ENCODE results near the gene DOCK2. TPM values are rescaled to one million over a fixed set of nuclear protein-coding genes. Genes with fewer than 3 reads are reported as not detected.

DOCK2 gene
- total RNA-seq, 1 experiment from 2014 or later, result 0.26 TPM

DNA sequence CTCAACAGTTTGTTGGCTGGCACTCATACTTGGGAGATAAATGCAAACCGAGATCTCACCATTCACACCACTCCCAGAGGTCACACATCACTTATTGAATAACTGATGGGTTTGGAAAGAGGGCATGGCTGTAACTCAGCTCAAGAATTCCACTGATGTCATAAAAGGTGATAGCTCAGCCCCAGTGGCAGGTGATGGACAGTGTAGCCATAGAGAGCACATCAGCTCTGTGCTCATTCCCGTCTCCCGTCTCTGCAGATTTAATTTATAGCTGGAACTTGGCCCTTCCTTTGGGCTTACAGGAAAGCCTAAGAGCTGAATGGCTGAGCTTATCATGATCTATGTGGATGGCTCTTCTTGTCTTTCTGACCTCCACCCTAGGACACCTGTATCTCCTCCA, 283.4 kb downstream of the DOCK2 start:
- Histone ChIP-seq H3K9me3 (ENCODE audit: low read length) (no peaks in the 10 kb centered on the region), H3K4me3 (ENCODE audit: low read length) (no peak overlapping the region), H3F3A (ENCODE audit: low read length, unreplicated experiment) (no peaks in the 10 kb centered on the region), H3K9me2 (replicated peaks; ENCODE audit: low read length) (no peaks in the 10 kb centered on the region), H3K4me1 (ENCODE audit: insufficient read depth, low read length) (peaks cover 28% of the 10 kb centered on the region), H3K36me3 (ENCODE audit: low read depth, low read length) (no peaks in the 10 kb centered on the region), H4K20me1 (ENCODE audit: low read length) (no peaks in the 10 kb centered on the region), H3K4me2 (ENCODE audit: low read length) (no peak overlapping the region), H3K9ac (ENCODE audit: low read length) (no peak overlapping the region), H2AFZ (ENCODE audit: low read length) (no peak overlapping the region), H3K79me2 (ENCODE audit: low read length) (no peaks in the 10 kb centered on the region), H3K27ac (ENCODE audit: low read length) (no peak overlapping the region), H3K27me3 (ENCODE audit: low read length) (no peaks in the 10 kb centered on the region)
- no peak for ATAC-seq
- ChIA-PET CTCF (no interaction called here), POLR2A (ENCODE audit: unreplicated experiment) (no interaction called here)
- no peak for DNase-seq
- no peak for TF ChIP-seq EZH2 (IDR thresholded peaks at IDR 0.05; ENCODE audit: low read length, unreplicated experiment)
- no peak for TF ChIP-seq EZH2phosphoT487 (IDR thresholded peaks at IDR 0.05; ENCODE audit: borderline replicate concordance, low read length)
- TF ChIP-seq, protein P1, sequence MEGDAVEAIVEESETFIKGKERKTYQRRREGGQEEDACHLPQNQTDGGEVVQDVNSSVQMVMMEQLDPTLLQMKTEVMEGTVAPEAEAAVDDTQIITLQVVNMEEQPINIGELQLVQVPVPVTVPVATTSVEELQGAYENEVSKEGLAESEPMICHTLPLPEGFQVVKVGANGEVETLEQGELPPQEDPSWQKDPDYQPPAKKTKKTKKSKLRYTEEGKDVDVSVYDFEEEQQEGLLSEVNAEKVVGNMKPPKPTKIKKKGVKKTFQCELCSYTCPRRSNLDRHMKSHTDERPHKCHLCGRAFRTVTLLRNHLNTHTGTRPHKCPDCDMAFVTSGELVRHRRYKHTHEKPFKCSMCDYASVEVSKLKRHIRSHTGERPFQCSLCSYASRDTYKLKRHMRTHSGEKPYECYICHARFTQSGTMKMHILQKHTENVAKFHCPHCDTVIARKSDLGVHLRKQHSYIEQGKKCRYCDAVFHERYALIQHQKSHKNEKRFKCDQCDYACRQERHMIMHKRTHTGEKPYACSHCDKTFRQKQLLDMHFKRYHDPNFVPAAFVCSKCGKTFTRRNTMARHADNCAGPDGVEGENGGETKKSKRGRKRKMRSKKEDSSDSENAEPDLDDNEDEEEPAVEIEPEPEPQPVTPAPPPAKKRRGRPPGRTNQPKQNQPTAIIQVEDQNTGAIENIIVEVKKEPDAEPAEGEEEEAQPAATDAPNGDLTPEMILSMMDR (conservative IDR thresholded peaks at IDR 0.05; ENCODE audit: low read depth, low read length), result no peak
- intact Hi-C loops (cut with micrococcal nuclease), result loop anchor here (10.0 kb wide), 1 partner anchor 294 kb away; no protein-coding TSS in a partner anchor
- BruUV-seq (replicated peaks), result no TSS peak

DNA sequence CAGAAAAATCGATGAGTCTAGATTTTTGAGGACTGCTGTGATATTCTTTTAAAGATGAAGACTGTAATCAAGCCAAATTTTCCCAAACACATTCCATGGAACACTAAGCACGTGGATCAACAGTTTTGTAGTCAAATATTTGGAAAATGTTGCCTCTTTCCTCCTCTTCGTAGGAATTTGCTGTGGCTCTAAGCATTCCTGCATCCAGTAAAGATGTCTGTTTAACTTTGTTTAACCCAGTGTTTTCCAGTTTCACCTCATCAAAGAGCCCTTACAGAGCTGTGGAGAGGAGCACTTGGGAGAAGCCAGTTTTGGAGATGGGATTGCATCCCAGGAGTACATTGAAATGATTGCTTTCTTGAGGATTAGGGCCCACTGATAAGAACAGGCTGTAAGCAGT, 284.3 kb downstream of the DOCK2 start:
- Histone ChIP-seq H3K9me3 (ENCODE audit: low read length) (no peaks in the 10 kb centered on the region), H3K36me3 (ENCODE audit: low read depth, low read length) (no peaks in the 10 kb centered on the region), H3K27ac (ENCODE audit: low read length) (no peak overlapping the region), H2AFZ (ENCODE audit: low read length) (no peak overlapping the region), H3K9me2 (replicated peaks; ENCODE audit: low read length) (no peaks in the 10 kb centered on the region), H3K4me2 (ENCODE audit: low read length) (no peak overlapping the region), H3K4me1 (ENCODE audit: insufficient read depth, low read length) (peaks cover 28% of the 10 kb centered on the region), H4K20me1 (ENCODE audit: low read length) (no peaks in the 10 kb centered on the region), H3K79me2 (ENCODE audit: low read length) (no peaks in the 10 kb centered on the region), H3K4me3 (ENCODE audit: low read length) (no peak overlapping the region), H3K27me3 (ENCODE audit: low read length) (no peaks in the 10 kb centered on the region), H3K9ac (ENCODE audit: low read length) (no peak overlapping the region), H3F3A (ENCODE audit: low read length, unreplicated experiment) (no peaks in the 10 kb centered on the region)
- no peak for DNase-seq
- ChIA-PET POLR2A (ENCODE audit: unreplicated experiment) (no interaction called here), CTCF (no interaction called here)
- BruUV-seq (replicated peaks), result no TSS peak
- intact Hi-C loops (cut with micrococcal nuclease), result loop anchor here (10.0 kb wide), 1 partner anchor 293 kb away; no protein-coding TSS in a partner anchor
- no peak for ATAC-seq
- TF ChIP-seq EZH2phosphoT487 (IDR thresholded peaks at IDR 0.05; ENCODE audit: borderline replicate concordance, low read length) (no peak), EZH2 (IDR thresholded peaks at IDR 0.05; ENCODE audit: low read length, unreplicated experiment) (no peak)
- TF ChIP-seq, protein P1 (conservative IDR thresholded peaks at IDR 0.05; ENCODE audit: low read depth, low read length), result no peak

DNA sequence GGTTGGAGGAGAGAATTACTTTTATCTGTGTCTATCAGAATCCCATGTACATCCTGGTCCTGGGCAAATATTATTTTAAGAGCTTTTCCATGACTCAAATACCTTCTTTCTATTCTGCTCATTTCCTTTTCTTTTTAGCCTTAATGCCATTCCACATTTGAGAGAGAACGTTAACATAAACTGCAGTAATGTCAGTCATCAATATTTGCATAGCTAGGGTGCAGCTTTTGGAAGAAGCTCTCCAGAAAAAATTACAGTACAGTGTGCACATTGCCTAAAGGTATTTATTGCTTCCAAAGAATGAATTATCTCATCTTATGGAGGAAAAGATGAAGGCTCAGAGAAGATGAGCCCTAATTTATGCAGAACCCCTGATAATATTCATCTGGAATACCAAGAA, 284.9 kb downstream of the DOCK2 start:
- ATAC-seq, result peak; percentile 72
- Histone ChIP-seq H3K4me2 (ENCODE audit: low read length) (no peak overlapping the region), H3K27me3 (ENCODE audit: low read length) (no peaks in the 10 kb centered on the region), H3K36me3 (ENCODE audit: low read depth, low read length) (no peaks in the 10 kb centered on the region), H3K9me2 (replicated peaks; ENCODE audit: low read length) (no peaks in the 10 kb centered on the region), H3K9me3 (ENCODE audit: low read length) (no peaks in the 10 kb centered on the region), H3K79me2 (ENCODE audit: low read length) (no peaks in the 10 kb centered on the region), H2AFZ (ENCODE audit: low read length) (no peak overlapping the region), H3K27ac (ENCODE audit: low read length) (no peak overlapping the region), H3F3A (ENCODE audit: low read length, unreplicated experiment) (no peaks in the 10 kb centered on the region), H4K20me1 (ENCODE audit: low read length) (no peaks in the 10 kb centered on the region), H3K9ac (ENCODE audit: low read length) (no peak overlapping the region), H3K4me3 (ENCODE audit: low read length) (no peak overlapping the region), H3K4me1 (ENCODE audit: insufficient read depth, low read length) (peaks cover 25% of the 10 kb centered on the region)
- BruUV-seq (replicated peaks), result no TSS peak
- peak; percentile 25 for DNase-seq
- intact Hi-C loops (cut with micrococcal nuclease), result loop anchor here (1.0 to 10.0 kb wide), 2 partner anchors 11 to 293 kb away; no protein-coding TSS in a partner anchor
- ChIA-PET CTCF (interaction anchor here (2.2 kb wide), 1 partner anchor 59 kb away, joined by 6 read pairs; the partner anchor contains the start of gene INSYN2B), POLR2A (ENCODE audit: unreplicated experiment) (no interaction called here)
- TF ChIP-seq, protein P1 (conservative IDR thresholded peaks at IDR 0.05; ENCODE audit: low read depth, low read length), result no peak
- TF ChIP-seq EZH2phosphoT487 (IDR thresholded peaks at IDR 0.05; ENCODE audit: borderline replicate concordance, low read length), result no peak
- no peak for TF ChIP-seq EZH2 (IDR thresholded peaks at IDR 0.05; ENCODE audit: low read length, unreplicated experiment)

All from PC-3 (cell line).